ENCODE measurements around the gene ACSS2. TPM values are rescaled to one million over a fixed set of nuclear protein-coding genes. Genes with fewer than 3 reads are reported as not detected.

ACSS2 gene
- total RNA-seq, 4 donors from 2014 or later = 45.4 to 71.0 (median 58.7) TPM

- H3K4me3 ChIP-seq = no peak overlapping the region
- H3K27me3 ChIP-seq = no peaks in the 10 kb centered on the region
- no peaks in the 10 kb centered on the region for H3K9me3 ChIP-seq
- no peaks in the 10 kb centered on the region for H3K4me1 ChIP-seq
- no peak for TF ChIP-seq CTCF (IDR thresholded peaks at IDR 0.05)
- TF ChIP-seq POLR2A (IDR thresholded peaks at IDR 0.05) = no peak
- no peak for TF ChIP-seq POLR2AphosphoS5 (IDR thresholded peaks at IDR 0.05)
- TF ChIP-seq EP300 (IDR thresholded peaks at IDR 0.05) = no peak
- no peak for ATAC-seq
- H3K36me3 ChIP-seq = no peaks in the 10 kb centered on the region
- no peak overlapping the region for H3K27ac ChIP-seq
- WGBS, 2 donors (ENCODE audit: low coverage in 1 of 2) = 95 to 100% methylated on average over 2 to 4 of the region's 9 CpGs
These were observed 94.6 kb downstream of the ACSS2 start for GRCh38 chr20:34970846-34971560.

GRCh38 chr20:34971561-34972235 is 95.3 kb downstream of the ACSS2 start:
- 79 to 80% methylated on average over 8 to 10 of the region's 10 CpGs for WGBS, 2 donors (ENCODE audit: low coverage in 1 of 2)
- no peak overlapping the region for H3K27ac ChIP-seq

GRCh38 chr20:34974246-34974645 is 97.8 kb downstream of the ACSS2 start:
- H3K4me1 ChIP-seq = no peaks in the 10 kb centered on the region
- TF ChIP-seq EP300 (IDR thresholded peaks at IDR 0.05) (no peak), CTCF (IDR thresholded peaks at IDR 0.05) (no peak), POLR2AphosphoS5 (IDR thresholded peaks at IDR 0.05) (no peak)
- 56 to 89% methylated on average over 3 to 4 of the region's 4 CpGs for WGBS, 2 donors (ENCODE audit: low coverage in 1 of 2)
- H3K27ac ChIP-seq = no peak overlapping the region
- H3K4me3 ChIP-seq = no peak overlapping the region
- no peak for ATAC-seq
- H3K9me3 ChIP-seq = no peaks in the 10 kb centered on the region
- no peaks in the 10 kb centered on the region for H3K36me3 ChIP-seq
- H3K27me3 ChIP-seq = no peaks in the 10 kb centered on the region

More at GRCh38 chr20:34971561-34972235, 95.3 kb downstream of the ACSS2 start:
- H3K9me3 ChIP-seq = no peaks in the 10 kb centered on the region
- no peaks in the 10 kb centered on the region for H3K36me3 ChIP-seq
- no peak for ATAC-seq
- H3K4me3 ChIP-seq = no peak overlapping the region
- H3K27me3 ChIP-seq = no peaks in the 10 kb centered on the region
- no peaks in the 10 kb centered on the region for H3K4me1 ChIP-seq
- TF ChIP-seq CTCF (IDR thresholded peaks at IDR 0.05) = no peak
- no peak for TF ChIP-seq POLR2AphosphoS5 (IDR thresholded peaks at IDR 0.05)
- no peak for TF ChIP-seq EP300 (IDR thresholded peaks at IDR 0.05)
- no peak for TF ChIP-seq POLR2A (IDR thresholded peaks at IDR 0.05)

GRCh38 chr20:34976286-34976685 is 99.9 kb downstream of the ACSS2 start:
- no peak for ATAC-seq
- no peak overlapping the region for H3K4me3 ChIP-seq
- no peaks in the 10 kb centered on the region for H3K4me1 ChIP-seq
- H3K27ac ChIP-seq = no peak overlapping the region
- 67 to 70% methylated on average over 2 to 7 of the region's 12 CpGs for WGBS, 2 donors (ENCODE audit: low coverage in 1 of 2)
- H3K36me3 ChIP-seq = no peaks in the 10 kb centered on the region
- no peaks in the 10 kb centered on the region for H3K9me3 ChIP-seq
- TF ChIP-seq CTCF (IDR thresholded peaks at IDR 0.05) = no peak
- no peak for TF ChIP-seq POLR2A (IDR thresholded peaks at IDR 0.05)
- no peak for TF ChIP-seq EP300 (IDR thresholded peaks at IDR 0.05)
- TF ChIP-seq POLR2AphosphoS5 (IDR thresholded peaks at IDR 0.05) = no peak
- peaks cover 19% of the 10 kb centered on the region for H3K27me3 ChIP-seq

Other genes with a start within 250 kb of the ACSS2 start
- 10 to 100 TPM in 3 of 4 donors, 1 to 10 TPM in 1; 5.4 to 11.8 (median 10.8) TPM for gene PIGU, start 199.5 kb upstream of the ACSS2 start, total RNA-seq
- gene TP53INP2, start 172.3 kb upstream of the ACSS2 start, total RNA-seq = 10 to 100 TPM; 22.8 to 67.8 (median 53.0) TPM
- gene NCOA6, start 51.0 kb upstream of the ACSS2 start, total RNA-seq = 10 to 100 TPM; 15.2 to 37.0 (median 25.8) TPM
- 10 to 100 TPM in 3 of 4 donors, 1 to 10 TPM in 1; 3.6 to 14.9 (median 11.9) TPM for gene GGT7, start 3.8 kb upstream of the ACSS2 start, total RNA-seq
- 10 to 100 TPM; 28.0 to 47.6 (median 35.6) TPM for gene GSS, start 79.2 kb downstream of the ACSS2 start, total RNA-seq
- under 1 TPM; 0.07 to 0.78 (median 0.16) TPM for gene MYH7B, start 79.3 kb downstream of the ACSS2 start, total RNA-seq
- gene TRPC4AP, start 216.2 kb downstream of the ACSS2 start, total RNA-seq = 10 to 100 TPM; 47.5 to 57.1 (median 52.4) TPM